WTC11 (cell line): Measurements from ENCODE around the gene SEMA4F.

Experiments
- ETV6 ChIP-seq: sonication (generic); formaldehyde crosslinking; IDR thresholded peaks from 2 replicates; pipeline ENCODE4 v1.8.1; 2022; ENCODE audit warnings: mild to moderate bottlenecking, missing genetic modification reagents
- MYBL2 ChIP-seq: sonication (generic); formaldehyde crosslinking; IDR thresholded peaks from 2 replicates; pipeline ENCODE4 v1.8.1; 2023; ENCODE audit warnings: mild to moderate bottlenecking, moderate library complexity, missing genetic modification reagents
- ZNF317 ChIP-seq: sonication (generic); formaldehyde crosslinking; IDR thresholded peaks from 2 replicates; pipeline ENCODE4 v1.8.1; 2023; ENCODE audit warnings: low read depth, mild to moderate bottlenecking, moderate library complexity, missing genetic modification reagents, borderline replicate concordance
- TF ChIP-seq, protein P1 (sequence below): sonication (generic); formaldehyde crosslinking; IDR thresholded peaks from 2 replicates; pipeline ENCODE4 v1.8.1; 2023; ENCODE audit warnings: mild to moderate bottlenecking, moderate library complexity, missing genetic modification reagents
- TF ChIP-seq, protein P2 (sequence below): fragments of 200-600 bp; IDR thresholded peaks from 2 replicates; pipeline ENCODE4 v1.8.0; 2022; ENCODE audit warnings: antibody characterized with exemption
- TF ChIP-seq, protein P3 (sequence below): sonication (generic); formaldehyde crosslinking; IDR thresholded peaks from 2 replicates; pipeline ENCODE4 v1.8.1; 2022; ENCODE audit warnings: low read depth, mild to moderate bottlenecking, moderate library complexity, missing genetic modification reagents, borderline replicate concordance
- TF ChIP-seq, protein P4 (sequence below): fragments of 250-450 bp; sonication (Bioruptor Pico); IDR thresholded peaks from 2 replicates; pipeline ENCODE4 v1.9.0; 2021; ENCODE audit warnings: mild to moderate bottlenecking
- TF ChIP-seq, protein P5 (sequence below): fragments of 250-450 bp; sonication (Bioruptor Pico); conservative IDR thresholded peaks from 2 replicates; pipeline ENCODE4 v1.9.0; 2021; ENCODE audit warnings: mild to moderate bottlenecking
- TF ChIP-seq, protein P6 (sequence below): sonication (generic); formaldehyde crosslinking; IDR thresholded peaks from 2 replicates; pipeline ENCODE4 v1.8.1; 2023; ENCODE audit warnings: mild to moderate bottlenecking, missing genetic modification reagents, borderline replicate concordance
- TF ChIP-seq, protein P7 (sequence below): sonication (generic); formaldehyde crosslinking; IDR thresholded peaks from 2 replicates; pipeline ENCODE4 v1.8.0; 2023; ENCODE audit warnings: missing genetic modification reagents, mild to moderate bottlenecking, borderline replicate concordance
- TF ChIP-seq, protein P8 (sequence below): fragments of 250-450 bp; sonication (Bioruptor Pico); IDR thresholded peaks from 2 replicates; pipeline ENCODE4 v1.9.0; 2021; ENCODE audit warnings: moderate library complexity, mild to moderate bottlenecking, inconsistent platforms, borderline replicate concordance

DNA sequence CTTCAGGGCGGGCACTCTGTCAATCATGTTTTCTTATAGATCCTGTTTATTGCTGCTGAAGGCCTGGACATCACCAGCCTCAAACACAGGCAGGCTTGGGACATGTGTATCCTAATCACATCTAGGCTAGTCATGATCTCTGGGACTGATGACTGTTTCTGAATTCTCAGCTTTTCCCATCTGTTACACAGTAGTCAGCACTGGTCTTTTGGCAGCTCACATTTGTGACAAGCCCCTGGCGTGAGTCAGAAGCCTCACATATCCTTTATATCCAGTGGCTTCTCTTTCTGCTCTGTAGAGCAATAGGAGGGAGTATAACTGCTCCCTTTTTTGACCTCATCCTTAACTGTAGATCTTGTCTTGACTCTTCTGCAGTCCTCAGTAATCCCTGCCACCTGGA lies 4.5 kb downstream of the SEMA4F start:
- TF ChIP-seq, protein P1, sequence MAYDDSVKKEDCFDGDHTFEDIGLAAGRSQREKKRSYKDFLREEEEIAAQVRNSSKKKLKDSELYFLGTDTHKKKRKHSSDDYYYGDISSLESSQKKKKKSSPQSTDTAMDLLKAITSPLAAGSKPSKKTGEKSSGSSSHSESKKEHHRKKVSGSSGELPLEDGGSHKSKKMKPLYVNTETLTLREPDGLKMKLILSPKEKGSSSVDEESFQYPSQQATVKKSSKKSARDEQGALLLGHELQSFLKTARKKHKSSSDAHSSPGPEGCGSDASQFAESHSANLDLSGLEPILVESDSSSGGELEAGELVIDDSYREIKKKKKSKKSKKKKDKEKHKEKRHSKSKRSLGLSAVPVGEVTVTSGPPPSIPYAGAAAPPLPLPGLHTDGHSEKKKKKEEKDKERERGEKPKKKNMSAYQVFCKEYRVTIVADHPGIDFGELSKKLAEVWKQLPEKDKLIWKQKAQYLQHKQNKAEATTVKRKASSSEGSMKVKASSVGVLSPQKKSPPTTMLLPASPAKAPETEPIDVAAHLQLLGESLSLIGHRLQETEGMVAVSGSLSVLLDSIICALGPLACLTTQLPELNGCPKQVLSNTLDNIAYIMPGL (CRISPR knock-in tag) = no peak
- TF ChIP-seq, protein P2, sequence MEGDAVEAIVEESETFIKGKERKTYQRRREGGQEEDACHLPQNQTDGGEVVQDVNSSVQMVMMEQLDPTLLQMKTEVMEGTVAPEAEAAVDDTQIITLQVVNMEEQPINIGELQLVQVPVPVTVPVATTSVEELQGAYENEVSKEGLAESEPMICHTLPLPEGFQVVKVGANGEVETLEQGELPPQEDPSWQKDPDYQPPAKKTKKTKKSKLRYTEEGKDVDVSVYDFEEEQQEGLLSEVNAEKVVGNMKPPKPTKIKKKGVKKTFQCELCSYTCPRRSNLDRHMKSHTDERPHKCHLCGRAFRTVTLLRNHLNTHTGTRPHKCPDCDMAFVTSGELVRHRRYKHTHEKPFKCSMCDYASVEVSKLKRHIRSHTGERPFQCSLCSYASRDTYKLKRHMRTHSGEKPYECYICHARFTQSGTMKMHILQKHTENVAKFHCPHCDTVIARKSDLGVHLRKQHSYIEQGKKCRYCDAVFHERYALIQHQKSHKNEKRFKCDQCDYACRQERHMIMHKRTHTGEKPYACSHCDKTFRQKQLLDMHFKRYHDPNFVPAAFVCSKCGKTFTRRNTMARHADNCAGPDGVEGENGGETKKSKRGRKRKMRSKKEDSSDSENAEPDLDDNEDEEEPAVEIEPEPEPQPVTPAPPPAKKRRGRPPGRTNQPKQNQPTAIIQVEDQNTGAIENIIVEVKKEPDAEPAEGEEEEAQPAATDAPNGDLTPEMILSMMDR = no peak
- TF ChIP-seq, protein P3, sequence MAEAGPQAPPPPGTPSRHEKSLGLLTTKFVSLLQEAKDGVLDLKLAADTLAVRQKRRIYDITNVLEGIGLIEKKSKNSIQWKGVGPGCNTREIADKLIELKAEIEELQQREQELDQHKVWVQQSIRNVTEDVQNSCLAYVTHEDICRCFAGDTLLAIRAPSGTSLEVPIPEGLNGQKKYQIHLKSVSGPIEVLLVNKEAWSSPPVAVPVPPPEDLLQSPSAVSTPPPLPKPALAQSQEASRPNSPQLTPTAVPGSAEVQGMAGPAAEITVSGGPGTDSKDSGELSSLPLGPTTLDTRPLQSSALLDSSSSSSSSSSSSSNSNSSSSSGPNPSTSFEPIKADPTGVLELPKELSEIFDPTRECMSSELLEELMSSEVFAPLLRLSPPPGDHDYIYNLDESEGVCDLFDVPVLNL (CRISPR knock-in tag) = no peak
- TF ChIP-seq, protein P4, sequence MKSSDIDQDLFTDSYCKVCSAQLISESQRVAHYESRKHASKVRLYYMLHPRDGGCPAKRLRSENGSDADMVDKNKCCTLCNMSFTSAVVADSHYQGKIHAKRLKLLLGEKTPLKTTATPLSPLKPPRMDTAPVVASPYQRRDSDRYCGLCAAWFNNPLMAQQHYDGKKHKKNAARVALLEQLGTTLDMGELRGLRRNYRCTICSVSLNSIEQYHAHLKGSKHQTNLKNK (CRISPR knock-in tag) = no peak
- TF ChIP-seq ZNF317 (no peak), MYBL2 (CRISPR knock-in tag) (no peak), ETV6 (CRISPR knock-in tag) (no peak)
- TF ChIP-seq, protein P5, sequence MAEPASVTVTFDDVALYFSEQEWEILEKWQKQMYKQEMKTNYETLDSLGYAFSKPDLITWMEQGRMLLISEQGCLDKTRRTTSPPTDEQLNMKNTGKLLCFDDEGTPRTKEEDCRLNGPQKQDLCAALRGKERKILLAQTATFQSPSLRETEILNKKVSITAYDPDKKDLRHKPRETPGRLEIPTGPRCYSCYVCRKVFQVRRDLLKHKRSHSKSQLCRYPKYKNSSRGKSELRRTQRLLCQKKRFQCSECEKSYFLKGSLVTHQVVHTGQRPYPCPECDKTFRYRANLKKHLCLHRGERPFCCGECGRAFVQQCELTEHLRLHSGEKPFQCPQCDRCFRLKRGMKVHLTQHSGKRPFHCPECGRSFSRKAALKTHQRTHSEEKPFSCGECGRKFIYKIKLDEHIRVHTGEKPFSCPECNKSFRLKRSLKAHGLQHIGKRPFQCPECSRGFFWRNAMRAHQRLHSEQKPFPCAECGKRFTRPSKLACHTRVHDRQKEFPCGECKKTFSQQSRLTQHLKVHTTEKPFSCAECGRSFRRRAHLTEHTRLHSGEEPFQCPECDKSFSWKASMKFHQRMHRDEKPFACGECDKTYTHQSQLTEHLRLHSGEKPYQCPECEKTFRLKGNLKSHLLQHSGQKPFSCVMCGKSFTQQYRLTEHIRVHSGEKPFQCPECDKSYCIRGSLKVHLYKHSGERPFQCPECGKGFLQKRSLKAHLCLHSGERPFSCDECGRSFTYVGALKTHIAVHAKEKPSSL = no peak
- TF ChIP-seq, protein P6, sequence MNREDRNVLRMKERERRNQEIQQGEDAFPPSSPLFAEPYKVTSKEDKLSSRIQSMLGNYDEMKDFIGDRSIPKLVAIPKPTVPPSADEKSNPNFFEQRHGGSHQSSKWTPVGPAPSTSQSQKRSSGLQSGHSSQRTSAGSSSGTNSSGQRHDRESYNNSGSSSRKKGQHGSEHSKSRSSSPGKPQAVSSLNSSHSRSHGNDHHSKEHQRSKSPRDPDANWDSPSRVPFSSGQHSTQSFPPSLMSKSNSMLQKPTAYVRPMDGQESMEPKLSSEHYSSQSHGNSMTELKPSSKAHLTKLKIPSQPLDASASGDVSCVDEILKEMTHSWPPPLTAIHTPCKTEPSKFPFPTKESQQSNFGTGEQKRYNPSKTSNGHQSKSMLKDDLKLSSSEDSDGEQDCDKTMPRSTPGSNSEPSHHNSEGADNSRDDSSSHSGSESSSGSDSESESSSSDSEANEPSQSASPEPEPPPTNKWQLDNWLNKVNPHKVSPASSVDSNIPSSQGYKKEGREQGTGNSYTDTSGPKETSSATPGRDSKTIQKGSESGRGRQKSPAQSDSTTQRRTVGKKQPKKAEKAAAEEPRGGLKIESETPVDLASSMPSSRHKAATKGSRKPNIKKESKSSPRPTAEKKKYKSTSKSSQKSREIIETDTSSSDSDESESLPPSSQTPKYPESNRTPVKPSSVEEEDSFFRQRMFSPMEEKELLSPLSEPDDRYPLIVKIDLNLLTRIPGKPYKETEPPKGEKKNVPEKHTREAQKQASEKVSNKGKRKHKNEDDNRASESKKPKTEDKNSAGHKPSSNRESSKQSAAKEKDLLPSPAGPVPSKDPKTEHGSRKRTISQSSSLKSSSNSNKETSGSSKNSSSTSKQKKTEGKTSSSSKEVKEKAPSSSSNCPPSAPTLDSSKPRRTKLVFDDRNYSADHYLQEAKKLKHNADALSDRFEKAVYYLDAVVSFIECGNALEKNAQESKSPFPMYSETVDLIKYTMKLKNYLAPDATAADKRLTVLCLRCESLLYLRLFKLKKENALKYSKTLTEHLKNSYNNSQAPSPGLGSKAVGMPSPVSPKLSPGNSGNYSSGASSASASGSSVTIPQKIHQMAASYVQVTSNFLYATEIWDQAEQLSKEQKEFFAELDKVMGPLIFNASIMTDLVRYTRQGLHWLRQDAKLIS (CRISPR knock-in tag) = no peak
- TF ChIP-seq, protein P7, sequence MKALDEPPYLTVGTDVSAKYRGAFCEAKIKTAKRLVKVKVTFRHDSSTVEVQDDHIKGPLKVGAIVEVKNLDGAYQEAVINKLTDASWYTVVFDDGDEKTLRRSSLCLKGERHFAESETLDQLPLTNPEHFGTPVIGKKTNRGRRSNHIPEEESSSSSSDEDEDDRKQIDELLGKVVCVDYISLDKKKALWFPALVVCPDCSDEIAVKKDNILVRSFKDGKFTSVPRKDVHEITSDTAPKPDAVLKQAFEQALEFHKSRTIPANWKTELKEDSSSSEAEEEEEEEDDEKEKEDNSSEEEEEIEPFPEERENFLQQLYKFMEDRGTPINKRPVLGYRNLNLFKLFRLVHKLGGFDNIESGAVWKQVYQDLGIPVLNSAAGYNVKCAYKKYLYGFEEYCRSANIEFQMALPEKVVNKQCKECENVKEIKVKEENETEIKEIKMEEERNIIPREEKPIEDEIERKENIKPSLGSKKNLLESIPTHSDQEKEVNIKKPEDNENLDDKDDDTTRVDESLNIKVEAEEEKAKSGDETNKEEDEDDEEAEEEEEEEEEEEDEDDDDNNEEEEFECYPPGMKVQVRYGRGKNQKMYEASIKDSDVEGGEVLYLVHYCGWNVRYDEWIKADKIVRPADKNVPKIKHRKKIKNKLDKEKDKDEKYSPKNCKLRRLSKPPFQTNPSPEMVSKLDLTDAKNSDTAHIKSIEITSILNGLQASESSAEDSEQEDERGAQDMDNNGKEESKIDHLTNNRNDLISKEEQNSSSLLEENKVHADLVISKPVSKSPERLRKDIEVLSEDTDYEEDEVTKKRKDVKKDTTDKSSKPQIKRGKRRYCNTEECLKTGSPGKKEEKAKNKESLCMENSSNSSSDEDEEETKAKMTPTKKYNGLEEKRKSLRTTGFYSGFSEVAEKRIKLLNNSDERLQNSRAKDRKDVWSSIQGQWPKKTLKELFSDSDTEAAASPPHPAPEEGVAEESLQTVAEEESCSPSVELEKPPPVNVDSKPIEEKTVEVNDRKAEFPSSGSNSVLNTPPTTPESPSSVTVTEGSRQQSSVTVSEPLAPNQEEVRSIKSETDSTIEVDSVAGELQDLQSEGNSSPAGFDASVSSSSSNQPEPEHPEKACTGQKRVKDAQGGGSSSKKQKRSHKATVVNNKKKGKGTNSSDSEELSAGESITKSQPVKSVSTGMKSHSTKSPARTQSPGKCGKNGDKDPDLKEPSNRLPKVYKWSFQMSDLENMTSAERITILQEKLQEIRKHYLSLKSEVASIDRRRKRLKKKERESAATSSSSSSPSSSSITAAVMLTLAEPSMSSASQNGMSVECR = no peak
- TF ChIP-seq, protein P8, sequence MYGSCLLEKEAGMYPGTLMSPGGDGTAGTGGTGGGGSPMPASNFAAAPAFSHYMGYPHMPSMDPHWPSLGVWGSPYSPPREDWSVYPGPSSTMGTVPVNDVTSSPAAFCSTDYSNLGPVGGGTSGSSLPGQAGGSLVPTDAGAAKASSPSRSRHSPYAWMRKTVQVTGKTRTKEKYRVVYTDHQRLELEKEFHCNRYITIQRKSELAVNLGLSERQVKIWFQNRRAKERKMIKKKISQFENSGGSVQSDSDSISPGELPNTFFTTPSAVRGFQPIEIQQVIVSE (CRISPR knock-in tag) = no peak
